ENCODE results near the gene TMEM128. TPM values are rescaled to one million over a fixed set of nuclear protein-coding genes. Genes with fewer than 3 reads are reported as not detected.

Gene TMEM128
- total RNA-seq, 1 experiment from 2014 or later: 19.0 TPM

DNA sequence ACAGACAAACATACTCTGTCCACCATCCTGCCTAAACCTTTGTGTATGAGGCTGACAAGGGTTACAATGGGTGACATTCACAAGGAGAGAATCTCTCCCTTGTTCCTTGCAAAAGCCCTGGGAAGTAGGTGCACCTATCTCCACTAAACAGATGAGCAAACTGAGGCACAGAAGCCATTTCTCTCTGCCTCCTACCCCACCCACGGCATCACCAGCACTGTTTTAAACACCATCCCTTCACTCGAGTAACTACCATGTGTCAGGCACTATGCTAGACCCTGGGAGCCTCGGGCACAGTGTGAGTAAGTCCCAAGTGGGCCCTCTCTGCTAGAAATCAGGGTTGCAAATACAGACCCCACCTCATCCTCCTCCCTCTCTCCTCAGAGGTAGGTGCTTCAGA lies 41.0 kb upstream of the TMEM128 start:
- Mint-ChIP-seq H3K36me3 (ENCODE audit: insufficient read depth, unreplicated experiment) (peaks cover 31% of the 10 kb centered on the region), H3K27me3 (ENCODE audit: insufficient read depth, unreplicated experiment) (no peaks in the 10 kb centered on the region), H3K4me3 (ENCODE audit: unreplicated experiment) (peak overlapping the region; percentile 97), H3K4me1 (ENCODE audit: low read depth, unreplicated experiment) (peaks cover 10% of the 10 kb centered on the region), H3K27ac (ENCODE audit: unreplicated experiment) (peak overlapping the region; percentile 90), H3K9me3 (ENCODE audit: unreplicated experiment) (no peaks in the 10 kb centered on the region)
- Histone ChIP-seq H3K36me3 (ENCODE audit: control insufficient read depth, insufficient read depth, low read length) (peaks cover 1% of the 10 kb centered on the region; the same call in 1 of the 2 replicates), H3K4me3 (ENCODE audit: low read depth, low read length) (peak overlapping the region; percentile 96), H3K4me1 (0 out of 2 replicates have a peak, but pooled peaks cover 3% of the 10 kb centered on the region), H3K9me3 (no peaks in the 10 kb centered on the region), H3K27me3 (replicated peaks; ENCODE audit: control insufficient read depth, insufficient read depth, low read length) (no peaks in the 10 kb centered on the region)
- intact Hi-C loops (cut with micrococcal nuclease; ENCODE audit: unreplicated experiment): no loop called here
- POLR2A ChIA-PET: no interaction called here
- no peak for DNase-seq
- TF ChIP-seq, protein P1, sequence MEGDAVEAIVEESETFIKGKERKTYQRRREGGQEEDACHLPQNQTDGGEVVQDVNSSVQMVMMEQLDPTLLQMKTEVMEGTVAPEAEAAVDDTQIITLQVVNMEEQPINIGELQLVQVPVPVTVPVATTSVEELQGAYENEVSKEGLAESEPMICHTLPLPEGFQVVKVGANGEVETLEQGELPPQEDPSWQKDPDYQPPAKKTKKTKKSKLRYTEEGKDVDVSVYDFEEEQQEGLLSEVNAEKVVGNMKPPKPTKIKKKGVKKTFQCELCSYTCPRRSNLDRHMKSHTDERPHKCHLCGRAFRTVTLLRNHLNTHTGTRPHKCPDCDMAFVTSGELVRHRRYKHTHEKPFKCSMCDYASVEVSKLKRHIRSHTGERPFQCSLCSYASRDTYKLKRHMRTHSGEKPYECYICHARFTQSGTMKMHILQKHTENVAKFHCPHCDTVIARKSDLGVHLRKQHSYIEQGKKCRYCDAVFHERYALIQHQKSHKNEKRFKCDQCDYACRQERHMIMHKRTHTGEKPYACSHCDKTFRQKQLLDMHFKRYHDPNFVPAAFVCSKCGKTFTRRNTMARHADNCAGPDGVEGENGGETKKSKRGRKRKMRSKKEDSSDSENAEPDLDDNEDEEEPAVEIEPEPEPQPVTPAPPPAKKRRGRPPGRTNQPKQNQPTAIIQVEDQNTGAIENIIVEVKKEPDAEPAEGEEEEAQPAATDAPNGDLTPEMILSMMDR (IDR thresholded peaks at IDR 0.05; ENCODE audit: insufficient read depth in 1 of 2, low read depth in 1 of 2, low read length in 1 of 2, severe bottlenecking in 1 of 2, unreplicated experiment in 1 of 2): no peak
- CTCF ChIA-PET: no interaction called here
- no TSS peak for BruUV-seq (replicated peaks)

DNA sequence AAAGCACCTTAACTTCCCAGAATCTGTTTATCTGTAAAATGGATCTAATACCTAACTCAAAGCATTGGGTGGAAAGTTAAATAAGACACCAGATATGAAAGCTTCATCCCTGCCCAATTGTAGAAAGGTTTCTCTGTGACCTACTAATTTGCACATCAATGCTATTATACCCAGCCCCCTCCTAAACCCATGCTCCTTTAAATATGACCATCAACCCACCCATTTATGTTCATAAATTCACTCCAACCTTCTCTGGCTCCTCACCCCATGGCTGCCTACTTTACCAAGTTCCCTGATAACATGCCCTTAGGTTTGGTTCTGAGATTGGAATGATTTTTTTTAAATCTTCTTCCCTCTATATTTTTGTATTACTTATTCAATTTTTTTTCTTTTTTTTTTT lies 40.1 kb upstream of the TMEM128 start:
- BruUV-seq (replicated peaks): no TSS peak
- H3K27me3 Mint-ChIP-seq (ENCODE audit: insufficient read depth, unreplicated experiment): no peaks in the 10 kb centered on the region

DNA sequence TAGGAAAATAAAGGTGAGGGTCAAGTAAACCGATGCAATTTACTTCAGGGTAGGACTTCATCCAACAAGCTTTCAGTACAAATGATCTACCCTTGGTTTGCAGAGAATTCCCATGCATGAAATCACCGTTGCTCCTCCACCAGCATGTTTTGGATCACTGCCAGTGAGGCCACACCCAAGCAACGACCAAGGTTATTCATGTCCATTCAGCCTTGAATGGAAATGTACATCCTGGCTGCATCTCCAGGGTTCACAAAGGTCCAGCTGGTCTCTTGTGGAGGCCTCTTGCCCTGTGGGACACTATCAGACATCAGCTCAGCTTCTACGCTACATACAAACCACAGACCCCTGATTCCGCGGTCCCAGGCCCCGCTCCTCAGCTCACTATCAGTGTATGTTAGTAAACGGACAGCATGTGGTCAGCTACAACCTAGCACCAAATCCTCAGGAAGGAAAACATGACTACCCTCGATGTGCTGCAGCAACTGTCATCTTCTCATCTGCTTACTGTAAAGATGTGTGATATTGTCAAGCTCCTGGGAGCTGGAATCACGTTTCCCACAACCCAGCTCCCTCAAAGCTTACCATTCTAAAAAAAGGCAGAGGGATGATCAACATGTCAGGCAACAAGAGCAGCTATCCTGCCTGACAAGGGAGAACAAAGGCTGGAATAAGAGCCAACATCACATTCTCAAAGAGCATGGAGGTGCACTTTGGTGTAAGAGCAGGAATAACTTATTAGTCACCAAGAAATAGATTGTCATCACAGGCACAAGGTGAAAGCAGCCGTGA lies 37.0 kb upstream of the TMEM128 start:
- Histone ChIP-seq H3K27me3 (replicated peaks; ENCODE audit: control insufficient read depth, insufficient read depth, low read length) (no peaks in the 10 kb centered on the region), H3K9me3 (no peaks in the 10 kb centered on the region), H3K4me3 (ENCODE audit: low read depth, low read length) (no peak overlapping the region), H3K36me3 (ENCODE audit: control insufficient read depth, insufficient read depth, low read length) (peaks cover 2% of the 10 kb centered on the region; the same call in 1 of the 2 replicates), H3K4me1 (no peaks in the 10 kb centered on the region)
- peaks cover 61% of the 10 kb centered on the region for H3K36me3 Mint-ChIP-seq (ENCODE audit: insufficient read depth, unreplicated experiment)
- intact Hi-C loops (cut with micrococcal nuclease; ENCODE audit: unreplicated experiment): no loop called here
- TF ChIP-seq, protein P1 (IDR thresholded peaks at IDR 0.05; ENCODE audit: insufficient read depth in 1 of 2, low read depth in 1 of 2, low read length in 1 of 2, severe bottlenecking in 1 of 2, unreplicated experiment in 1 of 2): no peak
- ChIA-PET POLR2A (interaction anchor here (0.8 kb wide), 1 partner anchor 43 kb away, joined by 3 read pairs; no protein-coding TSS in a partner anchor), CTCF (no interaction called here)
- peaks cover 10% of the 10 kb centered on the region for H3K4me1 Mint-ChIP-seq (ENCODE audit: low read depth, unreplicated experiment)
- no peaks in the 10 kb centered on the region for H3K27me3 Mint-ChIP-seq (ENCODE audit: insufficient read depth, unreplicated experiment)
- H3K9me3 Mint-ChIP-seq (ENCODE audit: unreplicated experiment): no peaks in the 10 kb centered on the region
- no TSS peak for BruUV-seq (replicated peaks)
- H3K4me3 Mint-ChIP-seq (ENCODE audit: unreplicated experiment): no peak overlapping the region
- no peak overlapping the region for H3K27ac Mint-ChIP-seq (ENCODE audit: unreplicated experiment)
- no peak for DNase-seq

More for the DNA sequence above, 40.1 kb upstream of the TMEM128 start:
- peaks cover 1% of the 10 kb centered on the region; the same call in 1 of the 2 replicates for H3K36me3 ChIP-seq (ENCODE audit: control insufficient read depth, insufficient read depth, low read length)
- H3K36me3 Mint-ChIP-seq (ENCODE audit: insufficient read depth, unreplicated experiment): peaks cover 40% of the 10 kb centered on the region
- TF ChIP-seq, protein P1 (IDR thresholded peaks at IDR 0.05; ENCODE audit: insufficient read depth in 1 of 2, low read depth in 1 of 2, low read length in 1 of 2, severe bottlenecking in 1 of 2, unreplicated experiment in 1 of 2): no peak
- peaks cover 10% of the 10 kb centered on the region for H3K4me1 Mint-ChIP-seq (ENCODE audit: low read depth, unreplicated experiment)
- no peak overlapping the region for H3K4me3 Mint-ChIP-seq (ENCODE audit: unreplicated experiment)
- H3K27me3 ChIP-seq (replicated peaks; ENCODE audit: control insufficient read depth, insufficient read depth, low read length): no peaks in the 10 kb centered on the region
- no peak overlapping the region for H3K27ac Mint-ChIP-seq (ENCODE audit: unreplicated experiment)
- intact Hi-C loops (cut with micrococcal nuclease; ENCODE audit: unreplicated experiment): no loop called here
- CTCF ChIA-PET: no interaction called here
- H3K9me3 Mint-ChIP-seq (ENCODE audit: unreplicated experiment): no peaks in the 10 kb centered on the region
- 0 out of 2 replicates have a peak, but pooled peaks cover 3% of the 10 kb centered on the region for H3K4me1 ChIP-seq
- no peak for DNase-seq
- H3K9me3 ChIP-seq: no peaks in the 10 kb centered on the region
- POLR2A ChIA-PET: no interaction called here
- no peak overlapping the region for H3K4me3 ChIP-seq (ENCODE audit: low read depth, low read length)
